HG03045 (cell line): ENCODE results near the gene PRSS48.
"Not testable (repeated sequence)": the region's sequence is repeated elsewhere in the genome, so short reads cannot be mapped to it uniquely, and the experiment has no call there.

ENCODE experiments used
- ATAC-seq: cut with Tn5 transposase; IDR thresholded peaks from one replicate; pipeline ENCODE4 v1.9.1; 2021; ENCODE audit warnings: mild to moderate bottlenecking, moderate library complexity; ENCODE audit not compliant: unreplicated experiment

The PRSS48 gene

DNA sequence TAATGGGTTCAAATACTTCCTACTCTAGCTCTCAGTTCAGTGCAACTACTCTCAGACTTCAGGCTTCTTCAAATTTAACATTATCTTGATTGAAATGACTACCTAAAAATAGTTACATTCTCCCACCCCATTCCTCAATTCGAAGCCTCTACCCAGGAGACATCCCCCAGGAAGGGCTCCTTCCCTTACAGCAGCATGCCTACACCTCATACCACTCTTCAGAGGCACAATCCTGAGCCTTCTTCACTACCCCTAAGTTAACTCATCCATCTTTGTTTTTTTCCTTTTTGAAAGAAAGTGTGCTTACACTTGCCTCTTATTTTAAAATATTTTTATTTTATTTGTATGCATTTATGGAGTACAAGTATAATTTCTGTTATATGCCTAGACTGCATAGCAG lies 17.2 kb upstream of the PRSS48 start:
- ATAC-seq, result no peak

DNA sequence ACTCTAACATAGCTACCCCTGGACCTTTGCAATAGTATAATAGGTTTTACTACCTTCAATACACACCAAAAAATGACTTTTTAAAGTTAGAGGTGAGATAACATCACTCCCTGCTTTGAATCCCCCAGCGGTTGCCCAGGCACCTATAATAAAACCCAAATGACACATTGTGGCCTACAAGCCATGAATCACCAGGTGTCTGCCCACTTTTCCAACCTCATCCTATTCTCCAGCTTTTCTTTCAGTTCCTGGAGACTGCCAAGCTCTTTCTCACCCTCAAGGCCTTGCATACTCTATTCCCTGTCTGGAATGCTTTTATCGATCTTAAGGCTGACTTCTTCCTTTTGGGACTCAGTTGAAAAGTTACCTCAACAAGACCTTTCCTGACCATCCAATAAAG lies 16.4 kb upstream of the PRSS48 start:
- ATAC-seq, result no peak

DNA sequence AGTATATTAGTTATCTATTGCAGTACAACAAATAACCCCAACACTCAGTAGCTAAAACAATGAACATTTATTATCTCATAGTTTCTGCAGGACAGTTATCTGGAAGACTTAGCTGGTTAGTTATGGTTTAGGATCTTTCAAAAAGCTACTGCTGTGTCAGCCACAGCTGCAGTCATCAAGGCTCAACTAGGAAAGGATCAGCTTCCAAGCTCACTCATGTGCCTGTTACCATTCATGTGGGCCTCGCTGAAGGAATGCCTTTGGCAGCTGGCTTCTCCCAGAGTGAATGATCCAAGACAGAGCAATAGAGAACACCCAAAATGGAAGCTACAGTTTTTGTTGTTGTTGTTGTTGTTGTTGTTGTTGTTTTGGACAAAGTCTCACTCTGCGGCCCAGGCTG lies 13.5 kb upstream of the PRSS48 start:
- ATAC-seq, result no peak

DNA sequence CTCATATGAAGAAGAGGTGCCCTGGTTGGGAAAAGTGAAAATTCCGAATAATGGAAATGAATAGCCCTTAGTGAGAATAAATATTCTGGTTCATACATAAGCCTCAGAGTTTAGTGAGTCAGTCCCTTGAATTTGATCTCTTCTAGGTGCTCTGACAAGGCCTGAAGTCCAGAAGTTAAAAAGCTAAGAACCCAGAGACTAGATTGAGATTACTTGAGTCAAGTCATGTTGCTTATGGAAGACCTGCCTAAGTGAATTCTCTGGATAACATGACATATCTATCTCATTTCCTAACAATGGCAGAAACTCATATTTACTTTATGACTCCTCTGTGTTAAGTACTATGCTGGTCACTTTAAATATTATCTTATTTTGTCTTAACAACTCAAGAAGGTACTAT lies 10.5 kb upstream of the PRSS48 start:
- ATAC-seq, result no peak

DNA sequence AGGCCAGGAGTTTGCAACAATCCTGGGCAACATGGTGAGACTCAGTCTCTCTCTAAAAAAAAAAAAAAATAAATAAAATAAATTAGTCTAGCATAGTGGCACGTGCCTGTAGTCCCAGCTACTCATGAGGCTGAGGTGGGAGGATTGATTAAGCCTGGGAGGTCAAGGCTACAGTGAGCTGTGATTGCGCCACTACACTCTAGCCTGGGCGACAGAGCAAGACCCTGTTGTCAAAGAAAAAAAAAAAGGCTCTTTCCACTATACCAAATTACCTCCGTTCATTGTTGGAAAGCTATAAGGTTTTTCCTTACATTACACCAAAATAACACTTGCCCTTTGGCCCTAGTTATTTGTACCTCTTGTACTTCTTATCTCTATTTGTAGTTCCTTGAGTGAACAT lies 9.9 kb upstream of the PRSS48 start:
- ATAC-seq, result no peak

DNA sequence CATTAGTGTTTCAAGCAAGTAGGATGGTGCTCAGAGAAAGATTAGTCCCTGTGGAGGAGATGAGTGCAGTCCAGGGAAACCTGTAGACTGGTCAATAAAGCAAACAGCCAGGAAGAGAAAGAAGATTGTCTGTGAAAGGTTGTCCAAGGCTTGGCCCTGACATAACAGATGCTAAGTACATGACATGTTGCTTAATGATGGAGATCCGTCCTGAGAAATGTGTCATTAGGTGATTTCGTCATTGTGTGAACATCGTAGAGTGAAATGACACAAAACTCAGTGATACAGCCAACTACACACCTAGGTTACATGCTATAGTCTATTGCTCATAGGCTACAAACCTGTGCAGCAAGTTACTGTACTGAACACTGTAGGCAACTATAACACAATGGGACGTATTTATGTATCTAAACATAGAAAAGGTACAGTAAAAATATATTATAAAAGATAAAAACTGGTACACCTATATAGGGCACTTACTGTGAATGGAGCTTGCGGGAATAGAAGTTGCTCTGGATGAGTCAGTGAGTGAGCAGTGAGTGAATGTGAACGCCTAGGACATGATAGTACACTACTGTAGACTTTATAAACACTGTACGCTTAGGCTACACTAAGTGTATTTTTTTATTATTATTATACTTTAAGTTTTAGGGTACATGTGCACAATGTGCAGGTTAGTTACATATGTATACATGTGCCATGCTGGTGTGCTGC lies 9.0 kb upstream of the PRSS48 start:
- ATAC-seq, result no peak

DNA sequence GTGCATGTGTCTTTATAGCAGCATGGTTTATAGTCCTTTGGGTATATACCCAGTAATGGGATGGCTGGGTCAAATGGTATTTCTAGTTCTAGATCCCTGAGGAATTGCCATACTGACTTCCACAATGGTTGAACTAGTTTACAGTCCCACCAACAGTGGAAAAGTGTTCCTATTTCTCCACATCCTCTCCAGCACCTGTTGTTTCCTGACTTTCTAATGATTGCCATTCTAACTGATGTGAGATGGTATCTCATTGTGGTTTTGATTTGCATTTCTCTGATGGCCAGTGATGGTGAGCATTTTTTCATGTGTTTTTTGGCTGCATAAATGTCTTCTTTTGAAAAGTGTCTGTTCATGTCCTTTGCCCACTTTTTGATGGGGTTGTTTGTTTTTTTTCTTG lies 8.1 kb upstream of the PRSS48 start:
- ATAC-seq, result not testable (repeated sequence)

DNA sequence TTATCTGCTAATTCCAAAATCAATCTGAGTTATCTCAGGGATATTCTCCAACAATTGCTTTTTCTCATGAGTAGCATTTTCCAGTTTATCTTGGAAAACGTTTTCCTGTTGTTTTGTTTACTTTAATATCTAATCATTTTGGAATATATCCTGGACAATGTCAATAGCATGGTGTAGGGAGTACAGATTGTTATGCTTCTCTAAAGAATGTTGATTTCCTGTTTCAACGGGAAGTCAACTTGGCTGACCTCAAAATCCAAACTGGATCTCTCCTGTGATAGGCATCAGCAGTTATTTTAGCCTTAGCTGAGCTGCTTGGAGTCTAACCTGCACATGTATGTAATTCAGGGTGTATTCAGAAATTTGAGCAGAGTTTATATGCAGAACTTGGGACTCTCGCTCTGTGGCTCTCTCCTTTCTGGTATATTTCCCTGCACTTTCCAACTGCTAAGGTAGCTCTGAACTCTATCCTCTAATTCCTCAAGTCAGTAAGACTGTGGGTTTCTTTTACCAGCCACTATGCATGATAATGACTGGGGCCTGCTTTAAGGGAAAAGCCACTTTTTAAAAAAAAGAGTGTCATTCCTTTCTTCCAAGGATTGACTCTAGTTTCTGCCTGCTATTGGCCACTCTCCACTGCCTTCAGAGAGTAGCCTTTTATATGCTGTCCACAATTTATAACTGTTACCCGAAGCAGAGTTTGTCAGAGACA lies 7.7 kb downstream of the PRSS48 start:
- ATAC-seq, result no peak

DNA sequence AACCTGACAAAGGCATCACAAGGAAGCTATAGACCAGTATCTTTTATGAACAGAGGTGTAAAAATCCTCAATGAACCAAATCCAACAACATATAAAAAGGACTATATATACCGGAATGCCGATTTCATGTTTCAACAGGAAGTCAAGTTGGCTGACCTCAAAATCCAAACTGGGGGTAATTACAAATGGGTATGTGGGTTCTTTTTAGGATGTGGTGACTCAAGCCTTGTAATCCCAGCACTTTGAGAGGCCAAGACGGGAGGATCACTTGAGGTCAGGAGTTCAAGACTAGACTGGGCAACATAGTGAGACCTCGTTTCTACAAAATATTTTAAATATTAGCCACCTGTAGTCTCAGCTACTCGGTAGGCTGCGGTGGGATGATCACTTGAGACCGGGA lies 10.4 kb downstream of the PRSS48 start:
- no peak for ATAC-seq

DNA sequence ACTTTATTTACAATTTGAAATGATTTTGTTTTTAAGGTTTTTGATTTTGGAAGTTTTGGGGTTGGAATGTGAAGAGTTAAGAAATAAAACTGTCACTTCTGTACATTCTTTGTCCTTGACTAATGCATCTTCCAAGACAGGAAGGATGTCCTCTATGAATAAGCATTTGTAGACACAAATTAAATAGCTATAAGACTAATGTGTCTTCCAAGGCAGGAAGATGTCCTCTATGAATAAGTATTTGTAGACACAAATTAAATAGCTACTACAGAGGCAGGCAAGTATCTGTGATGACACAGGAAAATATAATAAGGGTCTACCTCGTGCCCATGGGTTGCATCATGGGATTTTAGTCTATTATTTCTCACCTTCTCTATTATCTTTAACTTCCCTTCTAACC lies 14.5 kb downstream of the PRSS48 start:
- ATAC-seq, result no peak

DNA sequence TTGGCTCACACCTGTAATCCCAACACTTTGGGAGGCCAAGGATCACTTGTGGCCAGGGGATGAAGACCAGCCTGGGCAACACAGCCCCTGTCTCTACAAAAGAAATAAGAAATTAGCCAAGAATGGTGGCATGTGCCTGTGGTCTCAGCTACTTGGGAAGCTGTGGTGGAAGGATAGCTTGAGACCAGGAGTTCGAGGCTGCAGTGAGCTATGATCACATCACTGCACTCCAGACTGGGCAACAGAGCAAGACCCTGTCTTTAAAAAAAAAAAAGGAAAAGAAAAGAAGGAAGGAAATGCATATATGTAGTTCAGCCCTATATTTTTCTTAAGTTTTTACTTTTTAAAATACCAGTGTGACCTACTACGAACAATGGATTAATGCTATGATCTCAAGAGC lies 15.1 kb downstream of the PRSS48 start:
- ATAC-seq, result no peak

DNA sequence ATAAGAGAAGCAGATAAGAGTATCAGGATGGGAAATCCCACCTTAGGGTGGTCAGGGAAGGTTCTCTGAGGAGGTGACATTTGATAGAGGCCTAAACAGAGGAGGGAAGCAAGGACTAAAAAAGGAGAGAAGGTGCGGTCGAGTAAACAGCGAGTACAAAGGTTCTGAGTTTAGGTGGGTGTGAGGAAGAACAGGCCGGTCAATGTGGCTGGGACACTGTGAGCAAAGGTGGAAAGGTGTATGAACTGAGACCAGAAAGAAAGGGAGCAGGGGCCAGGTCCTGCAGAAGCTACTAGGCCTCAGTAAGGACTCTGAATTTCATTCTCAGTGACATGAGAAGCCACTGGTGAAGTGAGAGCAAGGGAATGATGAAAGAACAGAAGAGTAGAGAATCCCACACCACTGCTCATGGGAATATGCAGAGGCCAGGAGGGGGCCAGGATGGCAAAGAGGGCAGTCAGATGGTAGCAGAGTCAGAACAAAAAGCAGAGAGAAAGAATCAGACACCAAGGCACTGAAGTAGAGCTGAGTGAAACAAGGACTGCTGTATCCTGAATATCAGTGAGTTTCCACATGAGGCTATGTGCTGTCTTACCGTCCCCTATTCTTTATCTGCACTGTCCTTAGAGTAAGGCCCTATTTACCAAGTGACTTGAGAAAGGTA lies 18.0 kb downstream of the PRSS48 start:
- no peak for ATAC-seq

DNA sequence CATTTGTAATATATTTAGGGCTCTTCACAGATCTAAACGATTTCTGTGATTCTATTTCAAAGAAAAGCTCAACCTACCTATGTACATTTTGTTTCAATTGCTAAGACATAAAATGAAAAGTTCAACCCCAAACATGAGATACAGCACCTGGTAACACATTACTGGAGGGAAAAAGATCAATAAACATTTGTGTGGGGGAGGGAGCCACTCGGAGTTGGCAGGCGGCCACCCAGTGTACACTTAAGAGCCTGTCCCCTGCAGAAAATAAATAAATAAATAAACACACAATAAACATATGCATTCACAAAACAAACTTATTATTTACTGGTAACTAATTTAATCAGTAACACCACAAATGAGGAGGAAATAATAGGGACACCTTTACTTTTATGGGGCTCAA lies 19.3 kb downstream of the PRSS48 start:
- ATAC-seq, result no peak

DNA sequence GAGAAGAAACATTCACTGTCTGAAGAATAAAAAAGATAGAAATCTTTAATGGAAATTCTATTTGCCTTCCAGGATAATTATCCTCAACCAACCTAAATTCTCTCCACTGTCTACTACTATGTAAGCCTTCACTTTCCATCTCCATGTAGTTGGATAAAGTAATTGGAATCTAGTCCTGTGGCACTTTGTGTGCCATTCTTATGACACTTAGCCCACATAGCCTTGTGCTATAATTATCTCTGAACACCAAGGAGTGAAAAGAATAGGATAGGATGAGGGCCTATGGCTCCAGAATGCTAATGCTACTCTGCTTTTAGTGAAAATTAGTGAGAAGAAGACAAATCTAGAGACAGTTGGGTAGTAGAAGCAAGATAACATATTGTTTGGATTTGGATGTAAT lies 20.2 kb downstream of the PRSS48 start:
- ATAC-seq, result no peak

DNA sequence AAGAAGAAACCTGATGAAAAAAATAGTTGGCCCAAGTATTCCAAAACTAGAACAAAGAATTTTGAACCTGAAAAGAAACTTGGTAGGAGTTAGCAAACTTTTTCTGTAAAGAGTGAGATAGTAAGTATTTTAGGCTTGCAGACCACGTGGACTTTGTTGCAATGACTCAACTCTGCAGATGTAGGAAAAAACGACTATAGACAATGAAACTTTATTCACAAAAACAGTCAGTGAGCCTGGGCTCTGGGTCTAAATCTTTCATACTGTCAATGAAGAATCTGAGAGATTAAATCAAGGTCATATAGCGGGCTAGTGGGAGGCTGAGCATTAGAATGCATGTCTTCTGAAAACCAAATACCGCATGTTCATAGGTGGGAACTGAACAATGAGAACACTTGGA lies 25.5 kb downstream of the PRSS48 start:
- ATAC-seq, result no peak

DNA sequence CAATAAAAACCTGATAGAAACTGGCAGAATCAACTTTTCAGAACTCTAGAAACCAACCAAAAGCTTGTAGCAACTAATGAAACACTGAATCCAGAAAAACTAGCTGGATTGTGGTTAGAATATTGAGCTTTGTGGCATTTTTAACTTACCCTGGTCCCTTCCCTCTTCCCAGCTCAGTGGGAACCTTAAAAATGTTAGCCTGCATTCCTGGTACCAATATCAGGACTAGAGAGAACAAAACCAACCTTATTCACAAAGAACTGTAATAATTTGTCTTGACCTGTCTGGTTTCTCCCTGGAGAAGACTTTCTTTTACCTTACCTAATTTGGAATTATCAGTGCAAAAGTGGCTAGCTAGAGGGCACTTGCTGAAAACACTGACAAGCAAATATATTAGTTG lies 27.3 kb downstream of the PRSS48 start:
- ATAC-seq, result no peak

DNA sequence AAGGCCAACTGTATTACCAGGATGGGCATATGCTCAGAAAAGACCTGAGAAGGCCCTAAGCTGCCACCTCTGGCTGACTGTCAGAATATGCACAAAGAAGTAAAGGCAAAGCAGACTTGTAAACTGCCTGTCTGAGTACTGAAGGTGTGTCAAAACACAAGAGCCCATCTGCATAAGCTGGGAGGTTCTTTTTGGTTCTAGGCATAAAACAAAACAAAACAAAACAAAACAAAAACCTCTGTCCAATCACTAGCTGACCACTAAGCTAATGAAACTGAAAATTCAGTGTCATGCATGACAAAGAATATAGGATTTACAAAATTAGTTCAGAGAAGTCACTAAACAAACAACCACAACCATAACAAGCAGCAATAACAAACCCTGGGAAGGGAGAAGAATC lies 27.8 kb downstream of the PRSS48 start:
- ATAC-seq, result peak; percentile 95

DNA sequence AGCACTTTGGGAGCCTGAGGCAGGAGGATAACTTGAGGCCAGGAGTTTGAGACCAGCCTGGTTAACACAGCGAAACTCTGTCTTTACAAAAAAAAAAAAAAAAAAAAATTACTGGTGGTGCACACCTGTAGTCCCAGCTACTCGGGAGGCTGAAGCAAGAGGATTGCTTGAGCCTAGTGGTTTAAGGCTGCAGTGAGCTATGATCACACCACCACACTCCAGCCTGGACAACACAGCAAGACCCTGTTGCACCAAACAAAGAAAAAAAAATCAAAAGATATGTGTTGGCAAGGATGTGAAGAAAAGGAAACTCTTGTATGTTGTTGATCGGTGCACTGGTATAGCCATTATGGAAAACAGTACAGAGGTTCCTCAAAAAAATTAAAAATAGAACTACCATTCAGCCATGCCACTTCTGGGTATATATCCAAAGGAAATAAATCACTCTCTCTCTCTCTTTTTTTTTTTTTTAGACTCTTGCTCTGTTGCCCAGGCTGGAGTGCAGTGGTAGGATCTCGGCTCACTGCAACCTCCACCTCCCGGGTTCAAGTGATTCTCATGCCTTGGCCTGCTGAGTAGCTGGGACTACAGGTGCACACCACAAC lies 33.3 kb downstream of the PRSS48 start:
- no peak for ATAC-seq

DNA sequence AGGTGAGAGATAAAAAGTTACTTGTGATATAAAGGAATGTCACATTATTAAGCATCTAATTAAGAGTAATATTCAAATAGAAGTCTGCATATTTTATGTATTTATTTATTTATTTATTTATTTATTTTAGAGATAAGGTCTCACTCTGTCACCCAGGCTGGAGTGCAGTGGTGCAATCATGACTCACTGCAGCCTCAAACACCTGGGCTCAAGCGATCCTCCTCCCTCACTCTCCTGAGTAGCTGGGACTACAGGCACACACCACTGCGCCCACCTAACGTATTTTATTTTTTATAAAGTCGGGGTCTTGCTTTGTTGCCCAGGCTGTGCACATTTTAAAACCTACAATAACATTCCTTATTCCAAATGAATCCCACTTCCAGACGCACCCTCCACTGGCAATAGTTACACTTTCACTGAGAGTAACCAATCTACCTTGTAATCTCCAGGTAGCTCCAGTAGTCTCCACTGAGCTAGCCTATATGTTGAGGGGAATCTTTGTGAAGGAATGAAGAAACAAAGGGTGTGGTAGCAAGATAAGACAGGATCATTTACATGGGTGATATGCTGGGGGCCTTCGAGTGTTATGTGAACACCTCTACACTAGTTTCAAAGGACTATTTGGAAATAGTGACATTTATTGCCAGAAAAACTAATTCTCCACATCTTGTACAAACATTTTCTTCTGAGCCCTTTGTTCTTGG lies 36.5 kb downstream of the PRSS48 start:
- no peak for ATAC-seq

DNA sequence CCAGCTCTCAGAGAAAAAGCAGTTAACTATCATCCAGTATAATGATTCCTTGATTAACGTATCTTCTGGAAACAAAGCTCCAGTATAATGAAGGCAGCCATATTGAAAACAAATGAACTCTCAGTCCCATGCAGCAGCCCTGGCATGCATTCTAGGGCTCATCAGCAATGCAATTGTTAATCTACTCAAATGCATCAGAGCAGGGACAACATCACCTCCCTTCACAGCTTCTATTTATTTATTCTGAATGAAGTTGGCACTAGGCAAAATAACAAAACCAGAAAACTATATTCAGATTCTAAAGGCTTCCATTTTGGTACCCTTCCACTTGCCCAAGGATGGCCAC lies 37.0 kb downstream of the PRSS48 start:
- no peak for ATAC-seq

DNA sequence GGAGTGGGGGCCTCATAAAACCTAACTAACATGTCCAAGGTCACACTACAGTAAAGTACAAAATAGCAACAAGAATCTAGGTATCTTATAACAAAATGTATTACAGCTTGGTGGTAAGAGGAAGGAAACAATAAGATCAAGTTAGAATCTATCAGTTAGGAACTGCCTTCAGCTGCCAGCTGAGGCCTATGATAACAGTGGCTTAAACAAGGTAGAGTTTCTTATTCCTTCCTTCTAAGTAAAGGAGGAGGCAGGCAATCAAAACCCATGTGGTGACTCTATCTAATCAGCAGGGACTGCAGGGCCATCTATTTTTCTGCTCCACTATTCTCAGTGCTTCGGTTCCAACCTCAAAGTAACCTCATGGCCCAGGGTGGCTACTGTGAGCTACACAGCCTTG lies 37.5 kb downstream of the PRSS48 start:
- no peak for ATAC-seq
